ENCODE measurements around the gene HHAT. TPM values are rescaled to one million over a fixed set of nuclear protein-coding genes. Genes with fewer than 3 reads are reported as not detected.

HHAT gene
- total RNA-seq, 4 donors from 2014 or later = 2.2 to 11.6 (median 7.3) TPM

- intact Hi-C loops (cut with DNase I; ENCODE audit: low total_unique reads) = no loop called here
Measured at GRCh38 chr1:210363119-210363518, 34.4 kb downstream of the HHAT start.

GRCh38 chr1:210364479-210364878, 35.8 kb downstream of the HHAT start:
- H3K27me3 ChIP-seq = no peaks in the 10 kb centered on the region
- in situ Hi-C loops (cut with MboI; ENCODE audit: low pct_ligation_motif_present in 1 of 4, low pct_unique_long_range_greater_than_20kb in 1 of 4, low sequenced_read_pairs in 3 of 4) (no loop called here), intact Hi-C loops (cut with DNase I; ENCODE audit: low total_unique reads) (no loop called here)
- TF ChIP-seq POLR2AphosphoS5 (IDR thresholded peaks at IDR 0.05) = no peak
- TF ChIP-seq POLR2A (IDR thresholded peaks at IDR 0.05) = no peak
- TF ChIP-seq, protein P1, sequence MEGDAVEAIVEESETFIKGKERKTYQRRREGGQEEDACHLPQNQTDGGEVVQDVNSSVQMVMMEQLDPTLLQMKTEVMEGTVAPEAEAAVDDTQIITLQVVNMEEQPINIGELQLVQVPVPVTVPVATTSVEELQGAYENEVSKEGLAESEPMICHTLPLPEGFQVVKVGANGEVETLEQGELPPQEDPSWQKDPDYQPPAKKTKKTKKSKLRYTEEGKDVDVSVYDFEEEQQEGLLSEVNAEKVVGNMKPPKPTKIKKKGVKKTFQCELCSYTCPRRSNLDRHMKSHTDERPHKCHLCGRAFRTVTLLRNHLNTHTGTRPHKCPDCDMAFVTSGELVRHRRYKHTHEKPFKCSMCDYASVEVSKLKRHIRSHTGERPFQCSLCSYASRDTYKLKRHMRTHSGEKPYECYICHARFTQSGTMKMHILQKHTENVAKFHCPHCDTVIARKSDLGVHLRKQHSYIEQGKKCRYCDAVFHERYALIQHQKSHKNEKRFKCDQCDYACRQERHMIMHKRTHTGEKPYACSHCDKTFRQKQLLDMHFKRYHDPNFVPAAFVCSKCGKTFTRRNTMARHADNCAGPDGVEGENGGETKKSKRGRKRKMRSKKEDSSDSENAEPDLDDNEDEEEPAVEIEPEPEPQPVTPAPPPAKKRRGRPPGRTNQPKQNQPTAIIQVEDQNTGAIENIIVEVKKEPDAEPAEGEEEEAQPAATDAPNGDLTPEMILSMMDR (IDR thresholded peaks at IDR 0.05) = no peak
- TF ChIP-seq EP300 (IDR thresholded peaks at IDR 0.05; ENCODE audit: low read depth) = no peak
- no peak overlapping the region for H3K27ac ChIP-seq
- H3K4me3 ChIP-seq = no peak overlapping the region
- 80 to 85% methylated on average over 1 to 5 of the region's 5 CpGs for WGBS, 2 donors (ENCODE audit: low coverage in 1 of 2)
- no peaks in the 10 kb centered on the region for H3K9me3 ChIP-seq
- H3K4me1 ChIP-seq = peaks cover 0 to 10% (median 7%) of the 10 kb centered on the region in 4 donors
- no peak for DNase-seq
- H3K36me3 ChIP-seq = no peaks in the 10 kb centered on the region

More at GRCh38 chr1:210363119-210363518, 34.4 kb downstream of the HHAT start:
- no peaks in the 10 kb centered on the region for H3K27me3 ChIP-seq
- H3K27ac ChIP-seq = peak overlapping the region; percentile 7 to 61 (median 28)
- H3K9me3 ChIP-seq = no peaks in the 10 kb centered on the region
- in situ Hi-C loops (cut with MboI; ENCODE audit: low pct_ligation_motif_present in 1 of 4, low pct_unique_long_range_greater_than_20kb in 1 of 4, low sequenced_read_pairs in 3 of 4) = no loop called here
- peaks cover 0 to 10% (median 7%) of the 10 kb centered on the region in 4 donors for H3K4me1 ChIP-seq
- DNase-seq = no peak
- H3K4me3 ChIP-seq = no peak overlapping the region
- 76% methylated on average over 6 of the region's 6 CpGs; no CpG with 5 or more reads in 1 of the 2 donors for WGBS, 2 donors (ENCODE audit: low coverage in 1 of 2)
- no peaks in the 10 kb centered on the region for H3K36me3 ChIP-seq
- TF ChIP-seq, protein P1 (IDR thresholded peaks at IDR 0.05) = no peak
- no peak for TF ChIP-seq POLR2AphosphoS5 (IDR thresholded peaks at IDR 0.05)

DNA sequence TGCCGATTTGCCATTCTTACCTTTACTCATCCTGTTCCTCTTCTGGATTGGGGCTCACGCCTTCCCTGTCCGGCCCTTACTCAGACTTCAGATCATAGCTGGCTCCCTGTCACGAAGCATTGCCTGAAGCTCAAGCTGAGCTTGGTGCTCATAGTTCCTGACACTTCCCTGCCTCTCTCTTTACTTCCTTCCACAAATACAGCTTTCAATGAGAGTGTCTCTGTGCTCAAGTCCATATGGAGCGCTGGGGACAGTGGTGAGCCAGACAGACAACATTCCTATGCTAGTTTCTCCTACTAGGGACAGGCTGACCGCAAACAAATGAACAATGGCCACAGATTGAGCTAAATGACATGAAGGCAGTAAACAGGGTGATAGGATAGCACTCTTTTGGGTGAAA, 38.1 kb downstream of the HHAT start:
- in situ Hi-C loops (cut with MboI; ENCODE audit: low pct_ligation_motif_present in 1 of 4, low pct_unique_long_range_greater_than_20kb in 1 of 4, low sequenced_read_pairs in 3 of 4) (no loop called here), intact Hi-C loops (cut with DNase I; ENCODE audit: low total_unique reads) (no loop called here)
- Histone ChIP-seq H3K4me3 (no peak overlapping the region), H3K27me3 (no peaks in the 10 kb centered on the region), H3K36me3 (no peaks in the 10 kb centered on the region), H3K4me1 (peaks cover 0 to 10% (median 2%) of the 10 kb centered on the region in 4 donors), H3K9me3 (no peaks in the 10 kb centered on the region), H3K27ac (no peak overlapping the region)
- DNase-seq = no peak
- no peak for TF ChIP-seq POLR2A (IDR thresholded peaks at IDR 0.05)
- TF ChIP-seq POLR2AphosphoS5 (IDR thresholded peaks at IDR 0.05) = no peak
- no peak for TF ChIP-seq EP300 (IDR thresholded peaks at IDR 0.05; ENCODE audit: low read depth)
- TF ChIP-seq, protein P1 (IDR thresholded peaks at IDR 0.05) = no peak
- WGBS, 2 donors (ENCODE audit: low coverage in 1 of 2) = 89 to 100% methylated on average over 2 to 6 of the region's 6 CpGs

- no peak for DNase-seq
- intact Hi-C loops (cut with DNase I; ENCODE audit: low total_unique reads) (no loop called here), in situ Hi-C loops (cut with MboI; ENCODE audit: low pct_ligation_motif_present in 1 of 4, low pct_unique_long_range_greater_than_20kb in 1 of 4, low sequenced_read_pairs in 3 of 4) (no loop called here)
- H3K9me3 ChIP-seq = no peaks in the 10 kb centered on the region
- H3K4me3 ChIP-seq = no peak overlapping the region
- no peaks in the 10 kb centered on the region for H3K36me3 ChIP-seq
- H3K27ac ChIP-seq = no peak overlapping the region
- WGBS, 2 donors (ENCODE audit: low coverage in 1 of 2) = 93% methylated on average over 2 of the region's 2 CpGs; no CpG with 5 or more reads in 1 of the 2 donors
- H3K27me3 ChIP-seq = no peaks in the 10 kb centered on the region
- peaks cover 0 to 10% (median 2%) of the 10 kb centered on the region in 4 donors for H3K4me1 ChIP-seq
- TF ChIP-seq POLR2A (IDR thresholded peaks at IDR 0.05) (no peak), POLR2AphosphoS5 (IDR thresholded peaks at IDR 0.05) (no peak), EP300 (IDR thresholded peaks at IDR 0.05; ENCODE audit: low read depth) (no peak)
- TF ChIP-seq, protein P1 (IDR thresholded peaks at IDR 0.05) = no peak
Measured at GRCh38 chr1:210367566-210367965, 38.9 kb downstream of the HHAT start.

Measured in transverse colon (tissue), 4 donors.